DMS 273 (cell line): ENCODE measurements around the gene FOXP4.
A peak's percentile ranks its signal among the peaks of the same experiment; 100 is the strongest.

Experiments used
- DNase-seq: peaks from one replicate; lab custom pipeline; 2025; ENCODE audit not compliant: unreplicated experiment; lab: John Stamatoyannopoulos, UW

Gene FOXP4

GRCh38 chr6:41642090-41642959 lies 96.1 kb downstream of the FOXP4 start:
- DNase-seq = peak; percentile 61

GRCh38 chr6:41642960-41643898 lies 97.0 kb downstream of the FOXP4 start:
- peak; percentile 53 for DNase-seq

GRCh38 chr6:41643899-41644269 lies 97.7 kb downstream of the FOXP4 start:
- DNase-seq = no peak

- peak; percentile 82 for DNase-seq
Observed at GRCh38 chr6:41644297-41644879, 98.2 kb downstream of the FOXP4 start.

- DNase-seq = no peak
Observed at GRCh38 chr6:41645007-41645618, 98.9 kb downstream of the FOXP4 start.

- DNase-seq = no peak
Observed at GRCh38 chr6:41646026-41646795, 100.0 kb downstream of the FOXP4 start.

DNA sequence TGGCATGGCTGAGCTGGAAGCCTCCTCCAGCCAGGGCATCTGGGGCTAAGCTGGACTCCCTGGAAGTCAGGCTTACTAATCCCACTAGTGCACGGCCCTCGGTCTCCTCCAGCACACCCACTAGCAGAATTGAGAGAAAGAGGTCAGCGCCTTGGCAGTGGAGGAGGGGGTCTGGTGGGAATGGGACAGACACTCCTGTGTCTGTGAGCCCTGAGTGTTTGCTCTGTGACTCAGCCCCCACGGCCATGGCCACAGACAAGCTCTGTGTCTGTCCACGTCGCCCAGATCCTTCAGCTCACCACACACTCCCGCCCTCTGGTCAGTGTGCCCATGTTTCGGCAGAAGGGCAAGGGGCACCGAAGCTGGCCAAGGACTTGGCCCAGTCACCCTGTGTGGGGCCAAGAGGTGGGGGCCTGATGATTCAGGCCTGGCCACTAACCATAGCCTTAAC lies 100.9 kb downstream of the FOXP4 start:
- no peak for DNase-seq

GRCh38 chr6:41648070-41648585 lies 101.9 kb downstream of the FOXP4 start:
- no peak for DNase-seq

DNA sequence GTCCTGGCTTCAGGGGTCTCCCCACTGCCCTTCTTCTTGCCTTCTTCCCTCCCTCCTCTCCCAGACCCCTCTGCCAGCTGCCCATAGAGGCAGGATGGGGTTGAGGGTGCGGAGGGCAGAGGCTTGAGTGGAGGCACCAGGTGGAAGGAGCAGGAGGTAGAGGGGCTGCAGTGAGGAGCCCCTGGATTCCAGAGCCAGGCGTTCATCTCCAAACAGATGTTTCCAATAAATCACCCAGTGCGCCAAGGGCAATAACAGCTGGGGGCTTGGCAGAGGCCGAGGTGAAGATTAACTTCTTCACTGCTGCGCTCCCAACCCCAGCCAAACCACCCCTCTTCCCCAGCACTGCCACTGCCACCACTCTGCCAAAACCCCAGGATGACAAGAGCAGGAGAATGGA lies 102.7 kb downstream of the FOXP4 start:
- DNase-seq = peak; percentile 57

DNA sequence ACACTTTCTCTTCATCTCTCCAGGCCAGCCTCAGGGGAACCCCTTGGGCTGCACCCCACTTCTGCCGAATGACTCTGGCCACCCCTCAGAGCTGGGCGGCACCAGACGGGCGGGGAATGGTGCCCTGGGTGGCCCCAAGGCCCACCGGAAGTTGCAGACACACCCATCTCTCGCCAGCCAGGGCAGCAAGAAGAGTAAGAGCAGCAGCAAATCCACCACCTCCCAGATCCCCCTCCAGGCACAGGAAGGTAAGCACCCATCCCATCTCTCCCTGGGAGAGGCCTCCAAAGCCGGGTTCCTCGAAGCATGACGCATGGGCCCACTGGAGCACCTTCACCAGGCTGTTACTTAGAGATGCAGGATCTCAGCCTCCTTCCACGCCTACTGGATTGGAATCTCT lies 103.4 kb downstream of the FOXP4 start:
- no peak for DNase-seq

DNA sequence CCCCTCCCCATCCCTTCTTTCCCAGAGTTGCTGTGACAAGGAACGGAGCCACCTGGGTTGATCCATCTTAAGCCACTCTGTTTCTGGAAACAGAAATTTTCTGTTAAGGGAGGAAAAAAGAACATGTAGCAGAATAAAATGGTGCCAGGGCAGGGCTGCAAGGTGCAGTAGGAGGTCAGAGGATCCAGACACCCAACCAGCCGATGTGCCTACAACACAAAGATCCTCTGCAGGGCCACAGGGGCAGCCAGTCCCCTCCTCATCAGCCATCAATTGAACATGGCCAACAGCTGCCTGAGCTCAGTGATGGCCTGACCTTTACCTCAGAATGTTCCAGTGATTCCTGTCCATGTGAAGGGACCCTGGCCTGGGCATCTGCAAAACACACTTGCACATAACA lies 103.9 kb downstream of the FOXP4 start:
- no peak for DNase-seq

DNA sequence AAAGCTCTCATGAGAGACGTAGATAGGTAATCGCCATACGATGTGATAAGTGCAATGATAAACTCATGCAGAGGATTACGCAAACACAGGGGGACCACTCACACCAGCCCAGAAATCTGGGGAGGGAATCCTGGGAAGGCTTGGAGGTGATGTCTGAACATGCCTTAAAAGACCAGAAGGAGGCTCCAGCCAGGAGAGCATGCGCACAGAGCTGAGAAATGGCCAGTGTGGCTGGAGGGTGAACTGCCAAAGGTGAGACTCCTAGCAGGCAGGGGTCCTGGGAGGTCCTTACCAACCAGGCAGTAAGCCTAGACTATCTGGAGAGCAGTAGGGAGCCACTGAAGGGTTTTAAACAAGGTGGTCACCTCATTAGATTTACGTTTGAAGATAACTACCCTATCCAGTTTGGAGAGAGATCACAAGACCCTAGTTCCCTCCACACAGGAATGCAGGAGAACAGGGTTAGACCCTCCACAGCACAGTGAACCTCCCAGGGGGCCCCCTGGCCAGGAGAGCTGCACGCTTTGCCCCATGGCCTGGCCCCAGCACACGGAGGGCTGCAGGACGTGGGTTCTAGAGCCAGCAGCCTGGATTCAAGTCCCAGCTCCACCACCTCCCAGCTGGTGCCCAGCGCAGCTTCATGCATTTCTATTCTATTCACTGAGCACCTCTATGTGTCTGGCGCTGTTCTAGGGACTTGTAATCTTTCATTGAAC lies 105.2 kb downstream of the FOXP4 start:
- DNase-seq = no peak
